HPDE6-E6E7 (cell line): Measurements from ENCODE around the gene AMIGO3.

Source experiments
- DNase-seq: peaks from one replicate; pipeline ENCODE4 v3.0.0; 2011; ENCODE audit warnings: missing footprints; ENCODE audit errors: extremely low spot score

Gene AMIGO3

DNA sequence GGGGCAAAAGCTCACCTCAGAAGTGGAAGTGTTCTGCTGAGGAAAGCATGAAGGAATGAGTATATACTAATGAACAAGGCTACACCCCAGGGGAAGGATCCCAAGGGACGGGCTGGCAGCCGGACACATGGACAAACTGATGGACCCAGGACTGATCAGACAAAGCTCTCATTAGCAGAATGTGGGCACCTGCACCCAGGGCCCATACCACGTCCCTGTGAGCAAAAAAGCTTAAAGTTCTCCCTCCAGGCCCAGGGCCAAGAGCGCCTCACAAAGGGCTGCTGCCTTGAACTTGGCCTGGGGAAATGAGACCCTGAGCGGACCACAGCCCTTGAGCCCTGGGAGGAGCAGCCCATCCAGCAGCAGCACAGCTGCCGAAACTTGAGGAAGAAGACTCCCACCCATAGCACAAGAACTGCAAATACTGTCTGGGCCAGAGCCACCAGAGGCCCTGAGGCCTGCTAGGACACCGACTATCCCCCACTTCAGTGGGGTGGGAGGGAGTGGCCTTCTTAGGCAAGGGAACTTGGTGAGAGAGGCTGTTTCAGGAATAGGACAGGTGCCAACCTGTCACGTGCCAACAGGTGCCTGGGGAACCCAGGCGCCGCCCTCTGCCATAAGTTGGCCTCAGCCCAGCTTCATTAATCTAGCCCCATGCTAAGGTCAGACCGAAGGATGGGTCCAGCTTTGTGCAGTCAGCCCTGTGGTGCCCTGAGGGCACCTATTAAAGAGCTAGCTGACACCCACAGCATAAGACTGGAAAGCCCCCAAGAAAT, 6.6 kb upstream of the AMIGO3 start:
- DNase-seq, result no peak

DNA sequence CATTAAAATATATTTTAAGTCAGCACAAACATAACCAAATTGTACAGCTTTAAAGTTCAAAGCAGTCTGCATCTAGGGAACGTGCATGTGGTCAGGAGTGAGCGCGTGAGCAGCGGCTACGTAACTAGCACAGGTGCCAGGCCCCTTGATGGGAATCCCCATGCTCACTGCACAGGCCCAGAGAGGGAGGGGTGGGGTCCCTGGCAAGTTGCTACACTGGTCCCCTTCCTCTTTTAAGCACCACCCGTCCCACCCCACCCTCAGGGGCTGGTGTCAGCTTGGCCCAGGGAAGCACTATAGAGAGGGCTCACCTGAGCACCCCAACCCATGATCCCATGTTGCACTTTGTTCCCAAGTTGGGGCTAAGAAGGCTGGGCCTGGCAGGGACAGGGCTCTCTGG, 5.1 kb upstream of the AMIGO3 start:
- no peak for DNase-seq

DNA sequence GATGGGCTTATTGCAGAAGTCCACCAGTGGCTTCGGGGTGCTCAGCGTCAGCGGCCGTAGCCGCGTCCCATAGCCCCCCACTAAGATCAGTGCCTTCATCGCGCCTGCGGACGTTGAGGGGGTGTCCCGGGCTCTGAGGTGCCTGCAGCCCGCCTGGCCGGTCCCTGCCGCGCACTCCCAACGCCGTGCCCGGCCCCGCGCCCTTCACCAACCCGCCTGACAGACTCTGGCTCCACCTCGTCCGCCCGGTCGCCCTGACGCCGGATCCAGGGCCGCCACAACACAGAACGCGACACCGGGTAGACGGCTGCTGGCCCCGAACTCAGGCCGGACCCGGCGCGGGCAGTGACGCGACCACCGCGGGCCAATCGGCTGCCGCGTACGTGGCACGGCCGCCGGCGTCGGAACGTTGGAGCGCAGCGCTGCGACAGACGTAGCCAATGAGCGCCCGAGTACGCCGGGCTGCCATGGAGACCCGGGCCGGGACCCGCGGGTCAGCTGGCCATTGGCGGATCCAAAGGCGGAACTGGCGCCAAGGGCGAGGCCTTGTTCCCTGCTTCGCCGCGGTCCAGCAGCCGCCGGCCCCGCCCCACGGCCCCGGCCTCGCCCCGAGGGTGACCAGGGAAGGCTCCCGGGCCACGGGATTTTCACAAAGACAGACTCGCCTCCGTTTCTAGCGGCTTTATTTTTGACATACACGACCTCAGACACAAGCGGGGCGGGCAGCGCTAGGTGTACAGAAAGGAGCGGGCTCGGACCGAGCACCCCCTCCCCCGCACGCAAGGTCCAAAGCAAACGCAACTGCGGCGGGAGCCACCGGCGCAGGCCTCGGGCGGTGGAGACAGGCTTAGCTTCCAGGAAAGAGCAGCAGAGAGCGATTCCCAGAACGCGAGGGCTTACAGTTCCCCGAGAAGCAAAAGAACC, 4.4 kb upstream of the AMIGO3 start, which contains the start of gene GMPPB:
Gene GMPPB (minus strand): TSS at position 324 of the 924 bp plus-strand sequence. CDS start 225 bp downstream, at position 99.
- DNase-seq, result peak; percentile 67

DNA sequence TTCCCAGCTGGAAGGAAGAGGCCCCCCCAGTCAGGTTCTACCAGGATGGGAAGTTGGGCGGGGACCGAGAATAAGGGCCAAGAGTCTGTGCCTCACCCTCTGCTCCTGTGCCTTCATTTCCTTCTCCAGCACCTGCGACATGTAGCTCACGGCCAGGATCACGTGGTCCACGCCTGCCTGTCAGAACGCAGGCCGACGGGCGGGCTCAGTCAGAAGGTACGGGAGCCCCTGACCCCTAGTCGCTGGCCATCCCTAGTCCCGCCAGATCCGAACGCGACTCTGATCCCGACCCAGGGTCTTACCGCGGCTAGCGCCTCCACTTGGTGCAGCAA, 3.8 kb upstream of the AMIGO3 start:
- DNase-seq, result no peak

DNA sequence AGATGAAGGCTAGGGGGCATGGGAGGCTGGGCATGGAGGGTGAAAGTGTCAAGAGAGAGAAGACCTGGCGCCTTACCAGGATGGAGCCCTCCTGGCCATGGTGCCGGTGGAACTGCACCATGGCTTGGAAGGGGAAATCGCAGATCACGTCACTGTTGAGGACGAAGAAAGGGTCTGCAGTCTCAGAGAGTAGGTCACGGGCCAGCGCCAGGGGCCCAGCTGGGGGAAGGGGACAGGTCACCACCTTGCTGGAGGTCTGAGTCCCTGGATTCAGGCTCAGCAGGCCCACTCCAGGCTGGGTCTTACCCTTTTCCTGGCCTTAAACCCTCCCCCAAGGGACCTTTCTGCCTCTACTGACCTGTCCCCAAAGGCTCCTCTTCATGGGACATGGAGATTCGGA, 3.4 kb upstream of the AMIGO3 start:
- no peak for DNase-seq

GRCh38 chr3:49721896-49722781, 2.7 kb upstream of the AMIGO3 start:
- DNase-seq, result no peak

DNA sequence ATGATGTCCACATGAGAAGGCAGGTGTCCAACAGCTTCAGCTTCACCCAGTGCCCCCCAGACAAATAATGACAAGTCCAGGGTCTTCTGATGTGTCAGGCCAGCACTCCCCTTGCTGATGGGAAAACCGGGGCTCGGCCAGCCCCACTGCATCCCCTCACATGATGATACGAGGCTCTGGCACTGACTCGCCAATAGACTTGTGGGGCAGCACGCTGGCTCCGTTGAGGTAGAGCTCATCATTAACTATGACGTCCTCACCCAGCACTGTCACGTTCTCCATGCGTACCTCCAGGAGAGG, 2.1 kb upstream of the AMIGO3 start:
- no peak for DNase-seq

GRCh38 chr3:49720855-49721595, 1.5 kb upstream of the AMIGO3 start:
- no peak for DNase-seq

- no peak for DNase-seq
Measured at GRCh38 chr3:49718858-49719213, 648 bp downstream of the AMIGO3 start.

DNA sequence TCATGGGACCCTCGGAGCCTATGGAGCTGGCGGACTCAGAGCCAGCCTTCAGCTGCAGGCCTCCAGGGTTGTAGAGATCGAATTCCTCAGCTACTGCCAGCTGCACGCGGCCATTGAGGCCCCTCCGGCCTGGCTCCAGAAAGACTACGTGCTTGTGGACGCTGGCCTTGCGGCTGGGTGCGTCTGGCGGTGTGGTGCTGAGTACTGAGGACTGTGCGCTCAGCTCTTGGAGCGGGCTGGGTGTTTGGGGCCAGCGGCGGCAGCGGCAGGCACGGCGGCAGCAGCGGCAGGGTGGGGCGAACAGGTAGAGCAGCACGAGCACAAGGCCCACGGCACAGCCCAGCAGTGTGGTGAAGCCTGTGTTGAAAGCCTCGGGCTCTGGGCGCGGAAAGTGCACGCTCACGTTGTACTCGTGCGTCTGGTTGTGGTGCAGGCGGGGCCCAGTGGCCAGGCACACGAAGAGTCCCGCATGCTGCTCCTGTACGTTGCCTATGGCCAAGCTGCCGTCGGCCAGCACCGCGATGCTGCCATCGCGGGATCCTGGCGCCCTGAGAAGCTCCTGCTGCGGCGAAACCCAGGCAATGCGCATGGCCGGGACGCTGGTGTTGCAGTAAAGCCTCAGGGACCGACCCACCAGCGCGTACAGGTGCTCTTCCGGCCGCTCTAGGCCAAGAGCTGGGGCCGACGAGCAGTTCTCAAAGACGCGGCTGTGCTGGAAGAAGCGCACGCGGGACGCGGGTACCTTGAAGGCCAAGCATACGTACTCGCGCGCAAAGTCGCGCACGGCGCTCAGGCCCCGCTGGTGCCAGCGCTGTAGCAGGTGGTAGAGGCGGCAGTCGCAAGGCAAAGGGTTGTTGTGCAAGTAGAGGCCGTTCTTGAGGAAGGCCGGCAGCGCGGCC, 1.3 kb downstream of the AMIGO3 start:
- DNase-seq, result no peak

- no peak for DNase-seq
Measured at GRCh38 chr3:49717211-49717958, 2.1 kb downstream of the AMIGO3 start.

- DNase-seq, result no peak
Measured at GRCh38 chr3:49716691-49717210, 2.7 kb downstream of the AMIGO3 start.

DNA sequence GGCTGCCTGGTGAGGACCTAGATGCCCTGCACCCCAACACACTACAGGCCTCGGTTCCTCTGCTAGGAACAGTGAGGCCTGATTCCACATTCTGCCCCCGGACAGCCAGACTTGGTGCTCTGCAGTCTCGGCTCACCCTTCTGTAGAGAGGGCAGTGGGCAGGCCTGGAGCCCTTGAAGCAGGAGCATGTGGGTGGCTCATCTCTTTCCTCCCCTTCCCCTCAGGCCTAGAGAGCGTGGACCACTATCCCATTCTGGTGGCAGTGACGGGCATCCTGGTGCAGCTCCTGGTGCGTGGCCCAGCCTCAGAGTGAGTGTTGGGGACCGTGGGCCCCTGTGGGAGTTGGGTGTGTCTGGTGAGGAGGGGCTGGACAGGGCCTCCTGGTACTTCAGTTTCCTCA, 3.3 kb downstream of the AMIGO3 start:
- DNase-seq, result no peak

DNA sequence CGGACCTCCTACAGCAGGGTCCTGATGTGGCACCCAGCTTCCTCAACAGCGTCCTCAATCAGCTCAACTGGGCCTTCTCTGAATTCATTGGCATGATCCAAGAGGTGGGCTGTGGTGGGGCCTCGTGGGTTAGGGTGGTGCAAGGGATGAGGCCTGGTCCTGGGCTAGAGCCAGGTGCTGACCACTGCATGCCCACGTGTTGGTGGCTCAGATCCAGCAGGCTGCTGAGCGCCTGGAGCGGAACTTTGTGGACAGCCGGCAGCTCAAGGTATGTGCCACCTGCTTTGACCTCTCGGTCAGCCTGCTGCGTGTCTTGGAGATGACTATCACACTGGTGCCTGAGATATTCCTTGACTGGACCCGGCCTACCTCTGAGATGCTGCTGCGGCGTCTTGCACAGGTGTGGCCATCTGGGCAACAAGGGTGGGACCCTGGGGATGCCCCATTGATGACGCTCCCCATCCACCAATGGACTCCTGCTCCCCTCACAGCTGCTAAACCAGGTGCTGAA, 3.8 kb downstream of the AMIGO3 start:
- DNase-seq, result no peak

- DNase-seq, result no peak
Measured at GRCh38 chr3:49714728-49715550, 4.5 kb downstream of the AMIGO3 start.

DNA sequence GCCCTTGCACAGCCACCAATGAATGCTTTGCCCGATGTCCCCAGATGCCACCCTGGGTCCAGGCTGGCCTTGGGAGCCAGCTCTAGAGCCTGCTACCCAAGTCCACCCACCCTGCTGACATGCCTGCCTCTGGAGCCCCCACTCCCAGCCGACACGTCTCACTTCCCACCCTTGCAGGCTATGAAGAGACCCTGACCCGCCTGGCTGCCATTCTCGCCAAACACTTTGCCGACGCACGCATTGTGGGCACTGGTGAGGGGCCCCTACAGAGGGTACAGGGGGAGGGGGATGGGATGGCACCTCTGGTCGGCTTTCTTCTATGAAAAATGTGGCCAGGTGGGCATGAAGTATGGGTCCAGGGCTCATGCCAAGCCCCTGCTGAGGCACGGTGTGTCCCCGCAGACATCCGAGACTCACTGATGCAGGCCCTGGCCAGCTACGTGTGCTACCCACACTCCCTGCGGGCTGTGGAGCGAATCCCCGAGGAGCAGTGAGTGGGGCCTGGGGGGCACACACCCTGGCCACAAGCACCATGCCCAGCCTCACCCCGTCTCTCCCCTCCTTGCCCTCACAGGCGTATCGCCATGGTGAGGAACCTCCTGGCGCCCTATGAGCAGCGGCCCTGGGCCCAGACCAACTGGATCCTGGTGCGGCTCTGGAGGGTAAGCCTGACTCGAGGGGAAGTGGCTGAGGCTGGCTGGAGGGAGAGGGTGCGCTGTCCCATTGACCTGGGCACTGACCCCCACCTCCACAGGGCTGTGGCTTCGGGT, 6.0 kb downstream of the AMIGO3 start:
- no peak for DNase-seq

- no peak for DNase-seq
Measured at GRCh38 chr3:49712631-49713317, 6.7 kb downstream of the AMIGO3 start.
